ENCODE measurements around the gene IFNL2. TPM values are rescaled to one million over a fixed set of nuclear protein-coding genes. Genes with fewer than 3 reads are reported as not detected.
A peak's percentile ranks its signal among the peaks of the same experiment; 100 is the strongest.
"Not testable (repeated sequence)": the region's sequence is repeated elsewhere in the genome, so short reads cannot be mapped to it uniquely, and the experiment has no call there.

The IFNL2 gene
- polyA plus RNA-seq, result not detected

DNA sequence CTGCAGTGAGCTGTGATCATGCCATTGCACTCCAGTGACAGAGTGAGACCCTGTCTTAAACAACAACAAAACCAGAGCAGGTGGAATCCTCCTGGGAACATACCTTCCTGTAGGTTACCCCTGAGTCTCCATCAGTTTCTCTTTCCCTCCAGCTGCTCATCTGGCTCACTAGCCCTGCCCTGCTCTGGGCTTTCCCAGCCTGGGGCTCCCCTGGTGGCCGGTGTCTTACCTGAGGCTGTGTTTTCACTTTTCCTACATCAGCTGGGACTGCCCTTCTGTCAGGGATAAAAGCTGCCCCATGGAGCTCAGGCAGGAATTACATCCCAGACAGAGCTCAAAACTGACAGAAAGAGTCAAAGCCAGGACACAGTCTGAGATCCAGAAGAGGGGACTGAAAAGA is at the start of gene IFNL2:
IFNL2 (plus strand) TSS at position 312 of the 400 bp plus-strand sequence. CDS start 173 bp downstream, outside the sequence.
- H3K4me3 Mint-ChIP-seq, H3K36me3 Mint-ChIP-seq, DNase-seq, H3K9me3 Mint-ChIP-seq: not testable (repeated sequence)
- Mint-ChIP-seq H3K27ac (peak within 1 kb of the TSS in 1 of 6 donors; percentile 9), H3K27me3 (ENCODE audit: low read depth in 3 of 3) (peaks cover 8 to 16% (median 15%) of the 10 kb centered on the region in 3 donors), H3K4me1 (peaks cover 7 to 16% of the 10 kb centered on the region in 2 donors)

DNA sequence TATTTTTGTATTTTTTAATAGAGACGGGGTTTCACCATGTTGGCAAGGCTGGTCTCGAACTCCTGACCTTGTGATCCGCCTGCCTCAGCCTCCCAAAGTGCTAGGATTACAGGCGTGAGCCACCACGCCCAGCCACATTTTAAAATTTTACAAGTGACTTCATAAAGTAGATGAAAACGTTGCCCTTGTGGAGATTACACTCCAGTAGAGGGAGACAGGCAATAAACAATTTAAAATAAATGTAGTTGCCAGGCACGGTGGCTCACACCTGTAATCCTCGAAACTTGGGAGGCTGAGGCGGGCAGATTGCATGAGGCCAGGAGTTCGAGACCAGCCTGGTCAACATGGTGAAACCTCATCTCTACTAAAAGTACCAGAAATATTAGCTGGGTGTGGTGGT is 49.1 kb upstream of the IFNL2 start:
- not testable (repeated sequence) for H3K27me3 Mint-ChIP-seq (ENCODE audit: low read depth in 3 of 3); H3K4me1 Mint-ChIP-seq; H3K9me3 Mint-ChIP-seq; H3K36me3 Mint-ChIP-seq; DNase-seq; H3K27ac Mint-ChIP-seq; H3K4me3 Mint-ChIP-seq

DNA sequence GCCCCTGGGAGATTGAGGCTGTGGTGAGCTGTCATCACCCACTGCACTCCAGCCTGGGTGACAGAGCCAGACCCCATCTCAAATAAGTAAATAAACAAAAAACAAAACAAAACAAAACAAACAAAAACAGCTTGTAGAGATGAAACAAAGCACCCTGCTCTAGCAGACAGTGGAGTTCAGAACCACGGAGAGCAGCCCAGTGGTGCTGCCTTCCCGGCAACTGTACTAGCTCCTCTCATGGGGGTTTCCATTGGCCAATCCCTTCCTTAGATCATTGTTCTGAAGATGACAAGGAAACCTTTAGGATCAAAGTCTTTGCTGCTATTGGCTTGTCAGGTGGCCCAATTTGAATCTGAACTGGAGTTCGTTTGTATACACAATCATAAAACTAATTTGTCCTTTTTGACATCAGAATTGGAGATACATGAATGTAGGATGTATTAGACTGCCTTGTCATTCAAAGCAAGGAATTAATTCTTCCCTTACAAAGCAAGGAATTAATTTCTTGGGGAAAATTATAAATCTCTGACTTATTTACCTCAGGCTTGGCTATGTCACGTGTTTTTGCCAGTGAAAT is 44.4 kb upstream of the IFNL2 start:
- Mint-ChIP-seq H3K4me1 (peaks cover 0 to 7% of the 10 kb centered on the region in 2 donors), H3K27ac (no peak overlapping the region), H3K27me3 (ENCODE audit: low read depth in 3 of 3) (peaks cover 0 to 11% (median 7%) of the 10 kb centered on the region in 3 donors), H3K4me3 (no peak overlapping the region), H3K36me3 (no peaks in the 10 kb centered on the region), H3K9me3 (no peaks in the 10 kb centered on the region)
- no peak for DNase-seq

DNA sequence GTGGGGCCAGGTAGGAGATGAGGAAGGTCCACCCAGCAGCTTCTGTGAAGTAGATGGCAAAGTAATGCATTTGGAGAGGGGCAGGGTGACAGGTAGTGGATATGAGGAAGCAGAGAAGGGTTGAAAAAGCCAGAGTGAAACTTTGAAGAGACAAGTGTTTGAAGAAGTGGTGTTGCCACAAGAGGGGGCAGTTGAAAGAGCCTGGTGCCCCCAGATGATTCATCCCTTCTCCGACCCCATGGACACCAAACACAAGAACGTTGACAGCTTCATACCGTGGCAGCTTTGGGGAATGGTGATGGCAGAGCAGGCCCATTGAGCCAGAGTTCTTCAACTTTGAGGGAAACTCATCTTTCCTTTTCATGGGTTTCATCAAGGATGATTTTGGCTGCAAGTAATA is 43.3 kb upstream of the IFNL2 start:
- H3K36me3 Mint-ChIP-seq, result no peaks in the 10 kb centered on the region
- peaks cover 0 to 11% (median 7%) of the 10 kb centered on the region in 3 donors for H3K27me3 Mint-ChIP-seq (ENCODE audit: low read depth in 3 of 3)
- H3K4me1 Mint-ChIP-seq, result peaks cover 0 to 7% of the 10 kb centered on the region in 2 donors
- H3K9me3 Mint-ChIP-seq, result no peaks in the 10 kb centered on the region
- peak; percentile 16 to 23 (median 19) for DNase-seq
- no peak overlapping the region for H3K4me3 Mint-ChIP-seq
- H3K27ac Mint-ChIP-seq, result no peak overlapping the region

DNA sequence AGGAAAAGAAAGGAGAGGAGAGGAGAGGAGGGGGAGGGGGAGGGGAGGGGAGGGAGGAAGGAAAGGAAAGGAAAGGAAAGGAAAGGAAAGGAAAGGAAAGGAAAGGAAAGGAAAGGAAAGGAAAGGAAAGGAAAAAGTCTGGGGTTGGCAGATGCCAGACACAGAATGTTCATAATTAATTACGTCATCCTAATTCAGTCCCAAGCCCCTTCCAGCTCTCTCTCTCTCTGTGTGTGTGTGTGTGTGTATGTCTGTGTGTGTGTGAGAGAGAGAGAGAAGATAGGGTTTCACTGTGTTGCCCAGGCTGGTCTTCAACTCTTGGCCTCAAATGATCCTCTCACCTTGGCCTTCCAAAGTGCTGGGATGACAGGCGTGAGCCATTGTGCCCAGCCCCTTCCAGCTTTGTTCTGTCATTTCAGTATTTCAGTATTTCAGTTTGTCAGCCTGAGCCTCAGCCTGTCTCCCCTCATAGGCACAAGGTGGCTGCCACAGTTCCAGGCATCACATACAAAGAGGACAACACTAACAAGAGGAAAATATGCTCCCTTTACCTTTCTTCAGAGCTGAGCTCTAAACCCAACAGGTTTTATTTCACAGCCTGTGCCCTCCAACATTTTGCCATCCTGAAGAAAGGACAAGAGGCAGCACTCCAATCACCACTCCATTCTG is 38.0 kb upstream of the IFNL2 start:
- no peaks in the 10 kb centered on the region for H3K36me3 Mint-ChIP-seq
- DNase-seq, result no peak
- peak overlapping the region in 1 of 6 donors; percentile 40 for H3K27ac Mint-ChIP-seq
- H3K27me3 Mint-ChIP-seq (ENCODE audit: low read depth in 3 of 3), result peaks cover 0 to 2% (median 0%) of the 10 kb centered on the region in 3 donors
- peaks cover 0 to 2% (median 0%) of the 10 kb centered on the region in 6 donors for H3K9me3 Mint-ChIP-seq
- H3K4me1 Mint-ChIP-seq, result no peaks in the 10 kb centered on the region
- no peak overlapping the region for H3K4me3 Mint-ChIP-seq

DNA sequence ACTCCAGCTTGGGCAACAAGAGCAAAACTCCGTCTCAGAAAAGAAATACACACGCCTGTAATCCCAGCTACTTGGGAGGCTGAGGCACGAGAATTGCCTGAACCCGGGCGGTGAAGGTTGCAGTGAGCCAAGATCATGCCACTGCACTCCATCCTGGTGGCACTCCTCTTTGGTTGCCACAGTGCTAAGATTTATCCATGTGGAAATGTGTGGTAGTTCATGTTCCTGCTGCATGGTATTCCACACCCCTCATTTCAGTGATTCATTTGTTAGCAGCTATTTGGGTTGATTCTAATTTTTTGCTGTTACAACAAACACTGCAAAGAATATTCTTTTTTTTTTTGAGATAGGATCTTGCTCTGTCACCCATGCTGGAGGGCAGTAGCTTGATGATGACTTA is 35.5 kb upstream of the IFNL2 start:
- H3K27me3 Mint-ChIP-seq (ENCODE audit: low read depth in 3 of 3), result peaks cover 0 to 2% (median 0%) of the 10 kb centered on the region in 3 donors
- peaks cover 0 to 2% (median 0%) of the 10 kb centered on the region in 6 donors for H3K9me3 Mint-ChIP-seq
- DNase-seq, result no peak
- H3K27ac Mint-ChIP-seq, result no peak overlapping the region
- H3K36me3 Mint-ChIP-seq, result no peaks in the 10 kb centered on the region
- H3K4me1 Mint-ChIP-seq, result peaks cover 14 to 15% of the 10 kb centered on the region in 2 donors
- no peak overlapping the region for H3K4me3 Mint-ChIP-seq

DNA sequence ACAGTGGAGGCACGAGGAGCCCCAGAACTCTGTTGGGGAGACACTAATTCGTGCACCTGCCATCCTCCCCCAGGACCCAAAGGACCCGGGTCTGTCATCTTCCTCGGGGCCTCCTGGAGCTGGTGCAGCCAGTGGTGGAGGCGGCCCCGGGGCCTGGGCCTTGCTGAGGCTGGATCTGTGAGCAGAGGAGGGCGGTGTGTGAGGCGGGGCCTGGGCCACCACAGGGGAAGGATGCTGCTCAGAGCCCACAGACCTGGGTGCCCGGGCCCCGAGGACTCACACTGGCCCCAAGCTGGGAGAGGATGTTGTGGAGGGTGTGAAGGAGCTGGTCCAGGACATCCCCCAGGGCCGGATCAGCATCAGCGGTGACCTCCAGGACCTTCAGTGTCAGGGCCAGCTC is 31.7 kb upstream of the IFNL2 start:
- no peaks in the 10 kb centered on the region for H3K27me3 Mint-ChIP-seq (ENCODE audit: low read depth in 3 of 3)
- H3K4me1 Mint-ChIP-seq, result peaks cover 23 to 27% of the 10 kb centered on the region in 2 donors
- H3K36me3 Mint-ChIP-seq, result no peaks in the 10 kb centered on the region
- H3K27ac Mint-ChIP-seq, result no peak overlapping the region
- H3K4me3 Mint-ChIP-seq, result no peak overlapping the region
- peak; percentile 17 to 25 (median 23) for DNase-seq
- H3K9me3 Mint-ChIP-seq, result no peaks in the 10 kb centered on the region

DNA sequence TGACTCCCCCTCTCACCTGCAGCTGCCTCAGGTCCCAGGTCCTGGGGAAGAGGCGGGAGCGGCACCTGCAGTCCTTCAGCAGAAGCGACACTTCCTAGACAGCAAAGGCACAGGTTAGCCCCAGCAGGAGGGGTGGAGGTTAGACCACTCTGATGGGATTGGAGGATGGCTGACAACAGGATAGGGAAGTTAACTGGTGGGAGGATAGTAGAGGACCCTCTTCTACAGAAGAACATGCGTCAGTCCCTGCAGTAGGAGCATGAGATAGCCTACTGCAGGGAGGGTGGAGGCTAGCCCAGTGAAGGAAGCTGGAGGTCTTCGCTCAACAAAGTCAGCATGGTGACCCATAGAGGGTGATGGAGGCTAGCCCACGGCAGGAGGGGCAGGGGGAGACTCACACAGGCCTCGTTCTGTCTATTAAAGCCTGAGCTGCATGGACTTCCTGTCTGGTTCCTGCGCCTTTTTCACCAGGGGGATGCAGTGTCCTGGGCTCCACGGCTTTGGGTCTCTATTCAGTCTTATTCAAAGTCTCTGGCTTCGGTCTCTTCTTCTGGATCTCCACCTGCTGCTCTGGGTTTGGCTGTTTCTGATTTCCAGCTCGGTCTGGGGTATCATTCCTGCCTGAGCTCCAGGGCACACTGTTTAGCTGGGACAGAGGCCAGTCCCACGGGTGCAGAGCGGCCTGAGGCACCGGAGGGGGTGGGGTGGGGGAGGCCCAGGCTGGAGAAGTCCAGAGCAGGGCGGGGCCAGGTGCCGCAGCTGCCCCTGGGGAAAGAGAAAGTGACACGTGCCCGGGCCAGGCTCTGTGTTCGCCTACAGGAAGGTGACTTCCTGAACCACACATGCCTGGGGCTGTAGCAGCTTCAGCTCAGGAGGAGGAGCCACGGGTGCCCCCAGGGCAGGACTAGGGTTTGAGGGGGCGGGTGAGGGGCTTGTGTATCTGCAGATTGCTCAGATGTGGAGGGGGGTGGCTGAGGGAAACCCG is 30.7 kb upstream of the IFNL2 start:
- H3K27me3 Mint-ChIP-seq (ENCODE audit: low read depth in 3 of 3), result no peaks in the 10 kb centered on the region
- H3K27ac Mint-ChIP-seq, result peak overlapping the region; percentile 23 to 80 (median 36)
- peak; percentile 18 to 24 (median 22) for DNase-seq
- no peaks in the 10 kb centered on the region for H3K36me3 Mint-ChIP-seq
- H3K9me3 Mint-ChIP-seq, result no peaks in the 10 kb centered on the region
- peaks cover 23 to 27% of the 10 kb centered on the region in 2 donors for H3K4me1 Mint-ChIP-seq
- peak overlapping the region; percentile 42 to 63 (median 49) for H3K4me3 Mint-ChIP-seq

DNA sequence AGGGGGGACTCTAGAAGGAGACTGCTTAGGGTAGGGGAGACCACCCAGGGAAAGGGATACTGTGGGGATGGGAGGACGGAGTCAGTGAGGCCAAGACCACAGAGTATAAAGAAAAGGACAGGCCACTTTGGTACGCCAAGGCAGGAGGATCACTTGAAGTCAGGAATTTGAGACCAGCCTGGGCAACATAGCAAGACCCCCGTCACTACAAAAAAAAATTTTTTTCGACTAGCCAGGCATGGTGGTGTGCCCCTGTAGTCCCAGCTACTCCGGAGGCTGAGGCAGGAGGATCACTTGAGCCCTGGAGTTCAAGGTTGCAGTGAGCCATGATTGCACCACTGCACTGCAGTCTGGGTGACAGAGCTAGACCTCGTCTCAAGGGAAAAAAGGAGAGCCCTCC is 30.0 kb upstream of the IFNL2 start:
- no peaks in the 10 kb centered on the region for H3K36me3 Mint-ChIP-seq
- DNase-seq, result no peak
- H3K4me3 Mint-ChIP-seq, result peak overlapping the region; percentile 25 to 63 (median 42)
- no peaks in the 10 kb centered on the region for H3K27me3 Mint-ChIP-seq (ENCODE audit: low read depth in 3 of 3)
- H3K9me3 Mint-ChIP-seq, result no peaks in the 10 kb centered on the region
- peaks cover 23 to 27% of the 10 kb centered on the region in 2 donors for H3K4me1 Mint-ChIP-seq
- peak overlapping the region in 3 of 6 donors; percentile 24 to 80 (median 35) for H3K27ac Mint-ChIP-seq

DNA sequence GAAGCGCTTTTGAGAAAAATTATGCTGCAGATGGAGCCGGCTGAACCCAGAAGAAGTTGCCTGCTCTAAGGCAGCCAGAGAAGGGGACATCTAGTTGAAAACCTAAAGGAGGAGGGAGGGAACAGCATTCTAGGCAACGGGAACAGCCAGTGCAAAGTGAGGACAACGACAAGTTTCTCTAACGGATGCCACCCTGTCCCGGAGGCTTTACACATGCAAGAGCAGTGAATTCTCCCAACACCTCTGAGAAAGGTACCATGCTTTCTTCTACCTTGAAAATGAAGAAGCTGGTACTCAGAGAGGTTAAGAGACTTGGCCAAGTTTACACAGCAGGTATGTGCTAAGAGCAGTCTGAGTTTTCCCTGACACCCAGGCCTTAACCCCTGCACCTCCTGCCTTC is 29.3 kb upstream of the IFNL2 start:
- H3K27me3 Mint-ChIP-seq (ENCODE audit: low read depth in 3 of 3), result peaks cover 0 to 1% (median 0%) of the 10 kb centered on the region in 3 donors
- no peaks in the 10 kb centered on the region for H3K36me3 Mint-ChIP-seq
- peaks cover 23 to 27% of the 10 kb centered on the region in 2 donors for H3K4me1 Mint-ChIP-seq
- H3K4me3 Mint-ChIP-seq, result no peak overlapping the region
- peak overlapping the region in 1 of 6 donors; percentile 48 for H3K27ac Mint-ChIP-seq
- DNase-seq, result no peak
- H3K9me3 Mint-ChIP-seq, result no peaks in the 10 kb centered on the region

DNA sequence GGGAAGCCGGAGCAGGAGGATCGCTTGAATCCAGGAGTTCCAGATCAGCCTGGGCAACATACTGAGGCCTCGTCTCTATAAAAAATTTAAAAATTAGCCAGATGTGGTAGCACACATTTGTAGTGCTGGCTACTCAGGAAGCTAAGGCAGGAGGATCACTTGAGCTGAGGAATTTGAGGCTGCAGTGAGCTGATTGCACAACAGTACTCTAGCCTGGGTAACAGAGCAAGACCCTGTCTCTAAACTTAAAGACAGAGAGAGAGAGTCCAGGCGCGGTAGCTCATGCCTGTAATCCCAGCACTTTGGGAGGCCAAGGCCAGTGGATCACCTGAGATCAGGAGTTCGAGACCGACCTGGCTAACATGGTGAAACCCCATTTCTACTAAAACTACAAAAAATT is 27.8 kb upstream of the IFNL2 start:
- no peak overlapping the region for H3K27ac Mint-ChIP-seq
- no peaks in the 10 kb centered on the region for H3K9me3 Mint-ChIP-seq
- peaks cover 23 to 27% of the 10 kb centered on the region in 2 donors for H3K4me1 Mint-ChIP-seq
- H3K4me3 Mint-ChIP-seq, result no peak overlapping the region
- DNase-seq, result no peak
- H3K27me3 Mint-ChIP-seq (ENCODE audit: low read depth in 3 of 3), result peaks cover 0 to 5% (median 0%) of the 10 kb centered on the region in 3 donors
- H3K36me3 Mint-ChIP-seq, result no peaks in the 10 kb centered on the region

DNA sequence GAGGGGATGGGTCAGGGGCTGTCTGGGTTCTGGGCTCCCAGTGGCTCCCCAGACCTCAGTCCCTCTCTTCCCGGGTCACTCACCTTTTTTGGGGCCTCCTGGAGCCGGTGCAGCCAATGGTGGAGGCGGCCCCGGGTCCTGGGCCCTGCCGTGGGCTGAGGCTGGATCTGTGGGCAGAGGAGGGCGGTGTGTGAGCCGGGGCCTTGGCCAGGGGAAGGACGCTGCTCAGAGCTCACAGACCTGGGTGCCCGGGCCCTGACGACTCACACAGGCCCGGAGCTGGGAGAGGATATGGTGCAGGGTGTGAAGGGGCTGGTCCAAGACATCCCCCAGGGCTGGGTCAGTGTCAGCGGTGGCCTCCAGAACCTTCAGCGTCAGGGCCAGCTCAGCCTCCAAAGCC is 24.5 kb upstream of the IFNL2 start:
- H3K4me1 Mint-ChIP-seq; DNase-seq; H3K27ac Mint-ChIP-seq; H3K27me3 Mint-ChIP-seq (ENCODE audit: low read depth in 3 of 3); H3K9me3 Mint-ChIP-seq; H3K36me3 Mint-ChIP-seq; H3K4me3 Mint-ChIP-seq: not testable (repeated sequence)

DNA sequence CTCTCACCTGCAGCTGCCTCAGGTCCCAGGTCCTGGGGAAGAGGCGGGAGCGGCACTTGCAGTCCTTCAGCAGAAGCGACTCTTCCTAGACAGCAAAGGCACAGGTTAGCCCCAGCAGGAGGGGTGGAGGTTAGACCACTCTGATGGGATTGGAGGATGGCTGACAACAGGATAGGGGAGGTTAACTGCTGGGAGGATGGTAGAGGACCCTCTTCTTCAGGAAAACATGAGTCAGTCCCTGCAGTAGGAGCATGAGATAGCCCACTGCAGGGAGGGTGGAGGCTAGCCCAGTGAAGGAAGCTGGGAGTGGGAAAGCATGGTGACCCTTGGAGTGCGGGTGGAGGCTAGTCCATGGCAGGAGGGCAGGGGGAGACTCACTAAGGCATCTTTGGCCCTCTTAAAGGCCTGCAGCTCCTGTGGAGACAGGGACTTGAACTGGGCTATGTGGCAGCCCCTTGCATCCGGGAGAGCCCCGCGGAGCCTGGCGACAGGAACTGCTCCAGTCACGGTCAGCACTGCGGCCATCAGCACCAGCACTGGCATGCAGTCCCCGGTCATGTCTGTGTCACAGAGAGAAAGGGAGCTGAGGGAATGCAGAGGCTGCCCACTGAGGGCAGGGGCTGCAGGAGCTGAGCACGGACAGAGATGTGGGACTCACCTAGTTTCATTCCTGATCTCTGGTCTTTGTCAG is 23.6 kb upstream of the IFNL2 start, which contains the start of gene IFNL3:
IFNL3 (minus strand) TSS at position 597 of the 691 bp plus-strand sequence; CDS start at position 558, 39 bp downstream.
- H3K4me1 Mint-ChIP-seq; H3K27me3 Mint-ChIP-seq (ENCODE audit: low read depth in 3 of 3); H3K4me3 Mint-ChIP-seq; H3K36me3 Mint-ChIP-seq; H3K27ac Mint-ChIP-seq; DNase-seq; H3K9me3 Mint-ChIP-seq: not testable (repeated sequence)

Measured in immature natural killer cell (primary cell).